Sigmoid colon (tissue), 7 donors: ENCODE data around the gene SPDYA. TPM values are rescaled to one million over a fixed set of nuclear protein-coding genes. Genes with fewer than 3 reads are reported as not detected.
A peak's percentile ranks its signal among the peaks of the same experiment; 100 is the strongest.

Experiments used
- DNase-seq: peaks from one replicate; pipeline ENCODE4 v3.0.0-alpha.2; 2019
- H3K27ac ChIP-seq, 4 donors: fragments of 200-600 bp; sonication (generic); one replicate each; pipeline ENCODE4 v1.5.1; 2016 to 2019; ENCODE audit warnings: mild to moderate bottlenecking in 1 of 4
- H3K27me3 ChIP-seq, 3 donors: fragments of 200-600 bp; sonication (generic); one replicate each; pipeline ENCODE4 v1.5.1; 2019; ENCODE audit warnings: mild to moderate bottlenecking in 1 of 3
- H3K36me3 ChIP-seq, 4 donors: fragments of 200-600 bp; sonication (generic); one replicate each; pipeline ENCODE4 v1.5.1; 2016 to 2019
- H3K4me1 ChIP-seq, 4 donors: fragments of 200-600 bp; sonication (generic); one replicate each; pipeline ENCODE4 v1.5.1; 2017 to 2019
- H3K4me3 ChIP-seq, 4 donors: fragments of 200-600 bp; sonication (generic); one replicate each; pipeline ENCODE4 v1.5.1; 2017 to 2019; ENCODE audit warnings: mild to moderate bottlenecking in 2 of 4, moderate library complexity in 1 of 4
- H3K9me3 ChIP-seq, 4 donors: fragments of 200-600 bp in 3 of 4; sonication (generic) in 3 of 4; one replicate each; pipeline versions ENCODE4 v1.5.1 to v1.6.1; 2013 to 2019
- EP300 ChIP-seq, 4 donors: sonication (generic); formaldehyde crosslinking; IDR thresholded peaks; one replicate each; pipeline ENCODE4 v1.6.1; 2017; ENCODE audit warnings: antibody characterized with exemption in 4 of 4
- POLR2A ChIP-seq, 2 donors: fragments of 450-650 bp; IDR thresholded peaks; one replicate each; pipeline ENCODE4 v1.6.1; 2016; ENCODE audit warnings: antibody characterized with exemption in 2 of 2, mild to moderate bottlenecking in 2 of 2, moderate library complexity in 2 of 2
- POLR2AphosphoS5 ChIP-seq, 4 donors: sonication (generic); formaldehyde crosslinking; IDR thresholded peaks; one replicate each; pipeline ENCODE4 v1.6.1; 2017; ENCODE audit warnings: antibody characterized with exemption in 4 of 4
- WGBS, 2 donors: extraction: QIAGEN DNeasy Blood & Tissue Kit; methylation state at CpG; one replicate each; pipeline ENCODE4 v1.1.7; 2013; 5-methylcytosine and 5-hydroxymethylcytosine counted together
- intact Hi-C: fragments of 100-400 bp; cut with DNase I; formaldehyde crosslinking; loops from one replicate; pipeline ENCODE4 v1.15.1; 2023
- polyA plus RNA-seq, 3 donors: library from polyadenylated mRNA; stranded (reverse); fragments of 200-250 nt; gene quantifications; one replicate each; pipeline ENCODE4 v1.2.3, GENCODE V29; 2013
- total RNA-seq, 4 donors: library from RNA; depleted of rRNA; stranded (reverse); fragments of >200 nt; gene quantifications; one replicate each; pipeline ENCODE4 v1.1.0, GENCODE V29; 2016
- TF ChIP-seq, protein P1 (sequence below), 4 experiments: fragments of 450-650 bp in 3 of 4; fragments of 200-600 bp in 1 of 4; IDR thresholded peaks; one replicate each; pipeline ENCODE4 v1.5.1; 2016 to 2019; ENCODE audit warnings: antibody characterized with exemption in 4 of 4, mild to moderate bottlenecking in 3 of 4, moderate library complexity in 2 of 4
- donor health status: healthy with polysubstance abuse.
- donor health status: Bipolar disorder and iron deficiency.
- donor health status: healthy.

The SPDYA gene
- total and polyA plus RNA-seq, 7 donors: 0.13 to 2.2 (median 1.0) TPM; not detected in 1

DNA sequence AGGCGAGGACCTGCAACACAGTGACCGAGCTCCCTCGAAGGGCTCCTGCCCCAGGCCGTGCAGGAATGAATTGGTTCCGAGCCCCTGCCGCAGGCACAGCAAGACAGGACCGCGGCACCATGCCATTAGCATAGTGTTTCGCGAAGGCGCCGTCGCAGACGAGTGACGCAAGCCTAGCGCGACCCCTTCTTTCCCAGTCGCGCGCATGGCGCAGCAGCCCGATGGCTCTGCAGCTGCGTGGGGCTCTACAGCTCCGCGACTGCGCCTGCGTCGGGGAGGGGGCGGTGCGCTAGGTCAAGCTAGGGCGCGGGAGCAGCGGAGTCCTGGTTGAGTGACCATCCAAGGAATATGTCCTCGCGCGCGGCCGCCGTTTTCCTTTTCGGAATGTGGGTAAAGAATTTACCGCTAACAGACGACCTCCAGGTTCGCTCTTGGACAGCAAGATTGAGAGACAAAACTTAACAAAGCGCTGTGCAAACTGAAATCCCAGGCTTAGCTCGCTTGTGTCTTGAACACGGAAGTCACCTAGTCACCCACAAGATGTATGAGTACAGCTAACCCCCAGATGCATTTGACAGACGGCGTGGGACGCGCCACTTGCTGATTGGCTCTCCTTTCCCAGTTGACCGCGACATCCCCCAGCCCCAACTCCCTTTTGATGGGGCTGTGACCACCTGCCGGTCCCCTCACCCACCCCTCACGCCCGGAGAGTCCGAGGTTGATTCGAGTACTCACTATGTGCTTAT lies 59.7 kb downstream of the SPDYA start, which contains the start of gene TRMT61B:
TSS of gene TRMT61B (minus strand) at position 164 of the 746 bp plus-strand sequence. CDS start at position 132, 32 bp downstream.
- DNase-seq: peak; percentile 97
- H3K9me3 ChIP-seq: no peaks in the 10 kb centered on the region
- peak; percentile 76 to 93 (median 88) for TF ChIP-seq POLR2AphosphoS5 (IDR thresholded peaks at IDR 0.05)
- TF ChIP-seq POLR2A (IDR thresholded peaks at IDR 0.05): peak; percentile 9 to 58
- TF ChIP-seq, protein P1, sequence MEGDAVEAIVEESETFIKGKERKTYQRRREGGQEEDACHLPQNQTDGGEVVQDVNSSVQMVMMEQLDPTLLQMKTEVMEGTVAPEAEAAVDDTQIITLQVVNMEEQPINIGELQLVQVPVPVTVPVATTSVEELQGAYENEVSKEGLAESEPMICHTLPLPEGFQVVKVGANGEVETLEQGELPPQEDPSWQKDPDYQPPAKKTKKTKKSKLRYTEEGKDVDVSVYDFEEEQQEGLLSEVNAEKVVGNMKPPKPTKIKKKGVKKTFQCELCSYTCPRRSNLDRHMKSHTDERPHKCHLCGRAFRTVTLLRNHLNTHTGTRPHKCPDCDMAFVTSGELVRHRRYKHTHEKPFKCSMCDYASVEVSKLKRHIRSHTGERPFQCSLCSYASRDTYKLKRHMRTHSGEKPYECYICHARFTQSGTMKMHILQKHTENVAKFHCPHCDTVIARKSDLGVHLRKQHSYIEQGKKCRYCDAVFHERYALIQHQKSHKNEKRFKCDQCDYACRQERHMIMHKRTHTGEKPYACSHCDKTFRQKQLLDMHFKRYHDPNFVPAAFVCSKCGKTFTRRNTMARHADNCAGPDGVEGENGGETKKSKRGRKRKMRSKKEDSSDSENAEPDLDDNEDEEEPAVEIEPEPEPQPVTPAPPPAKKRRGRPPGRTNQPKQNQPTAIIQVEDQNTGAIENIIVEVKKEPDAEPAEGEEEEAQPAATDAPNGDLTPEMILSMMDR (IDR thresholded peaks at IDR 0.05): no peak
- TF ChIP-seq EP300 (IDR thresholded peaks at IDR 0.05): peak in 2 of 4 donors; percentile 12 to 64
- peak within 1 kb of the TSS; percentile 75 to 93 (median 89) for H3K4me3 ChIP-seq
- no peaks in the 10 kb centered on the region for H3K27me3 ChIP-seq
- no peaks in the 10 kb centered on the region for H3K36me3 ChIP-seq
- H3K27ac ChIP-seq: peak within 1 kb of the TSS; percentile 81 to 88 (median 84)
- intact Hi-C loops: loop anchor here (1.0 to 5.0 kb wide), 3 partner anchors 24 to 118 kb away; partner anchors contain the start of genes PPP1CB, SPDYA and WDR43
- H3K4me1 ChIP-seq: peaks cover 0 to 41% (median 29%) of the 10 kb centered on the region in 4 donors
- WGBS, 2 donors: 0% methylated on average over 57 of the region's 57 CpGs

GRCh38 chr2:28871620-28872019 lies 61.0 kb downstream of the SPDYA start:
- Histone ChIP-seq H3K27me3 (no peaks in the 10 kb centered on the region), H3K4me1 (peaks cover 0 to 36% (median 27%) of the 10 kb centered on the region in 4 donors), H3K36me3 (no peaks in the 10 kb centered on the region), H3K4me3 (no peak overlapping the region), H3K27ac (no peak overlapping the region), H3K9me3 (no peaks in the 10 kb centered on the region)
- no peak for DNase-seq
- intact Hi-C loops: loop anchor here (5.0 kb wide), 2 partner anchors 59 to 119 kb away; partner anchors contain the start of genes PPP1CB and SPDYA
- TF ChIP-seq, protein P1 (IDR thresholded peaks at IDR 0.05): no peak
- TF ChIP-seq POLR2A (IDR thresholded peaks at IDR 0.05) (no peak), EP300 (IDR thresholded peaks at IDR 0.05) (no peak)
- 78 to 86% methylated on average over 3 of the region's 3 CpGs for WGBS, 2 donors

DNA sequence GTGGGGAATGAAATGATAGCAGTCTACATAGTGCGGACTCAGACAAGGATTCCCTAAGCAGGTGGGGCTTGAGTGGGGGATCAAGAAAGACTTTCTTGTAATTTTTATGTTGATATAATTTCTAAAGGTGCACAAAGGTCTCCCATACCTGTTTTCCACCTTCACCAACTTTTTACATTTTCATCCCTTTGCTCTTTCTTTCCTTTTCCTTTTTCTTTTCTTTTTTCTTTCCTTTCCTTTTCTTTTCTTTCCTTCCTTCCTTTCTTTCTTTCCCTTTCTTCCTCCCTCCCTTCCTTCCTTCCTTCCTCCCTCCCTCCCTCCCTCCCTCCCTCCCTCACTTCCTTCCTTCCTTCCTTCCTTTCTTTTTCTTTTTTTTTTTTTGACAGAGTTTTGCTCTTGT lies 69.6 kb downstream of the SPDYA start:
- 83 to 91% methylated on average over 1 of the region's 1 CpG for WGBS, 2 donors
- intact Hi-C loops: no loop called here

DNA sequence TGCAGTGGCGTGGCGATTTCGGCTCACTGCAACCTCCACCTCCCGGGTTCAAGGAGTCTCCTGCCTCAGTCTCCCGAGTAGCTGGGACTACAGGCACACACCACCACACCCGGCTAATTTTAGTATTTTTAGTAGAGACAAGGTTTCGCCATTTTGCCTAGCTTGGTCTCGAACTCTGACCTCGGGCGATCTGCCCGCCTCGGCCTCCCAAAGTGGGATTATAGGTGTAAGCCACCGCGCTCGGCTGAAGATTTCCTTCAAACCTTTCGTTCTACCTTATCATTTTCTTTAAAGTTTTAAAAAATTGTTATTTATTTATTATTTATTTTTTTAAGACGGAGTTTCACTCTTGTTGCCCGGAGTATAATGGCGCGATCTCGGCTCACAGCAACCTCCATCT lies 82.9 kb downstream of the SPDYA start:
- no peak overlapping the region for H3K4me3 ChIP-seq
- no peaks in the 10 kb centered on the region for H3K36me3 ChIP-seq
- no peaks in the 10 kb centered on the region for H3K9me3 ChIP-seq
- WGBS, 2 donors: 95 to 96% methylated on average over 21 of the region's 21 CpGs
- no peak overlapping the region for H3K27ac ChIP-seq
- intact Hi-C loops: loop anchor here (10.0 kb wide), 1 partner anchor 329 kb away; no protein-coding TSS in a partner anchor
- DNase-seq: no peak
- H3K4me1 ChIP-seq: peaks cover 0 to 37% (median 27%) of the 10 kb centered on the region in 4 donors
- no peaks in the 10 kb centered on the region for H3K27me3 ChIP-seq
- no peak for TF ChIP-seq POLR2A (IDR thresholded peaks at IDR 0.05)
- no peak for TF ChIP-seq EP300 (IDR thresholded peaks at IDR 0.05)
- no peak for TF ChIP-seq POLR2AphosphoS5 (IDR thresholded peaks at IDR 0.05)
- TF ChIP-seq, protein P1 (IDR thresholded peaks at IDR 0.05): no peak

More for the DNA sequence above, 69.6 kb downstream of the SPDYA start:
- Histone ChIP-seq H3K27me3 (peaks cover 0 to 7% (median 0%) of the 10 kb centered on the region in 3 donors), H3K36me3 (no peaks in the 10 kb centered on the region), H3K9me3 (no peaks in the 10 kb centered on the region), H3K4me3 (no peak overlapping the region), H3K4me1 (no peaks in the 10 kb centered on the region), H3K27ac (no peak overlapping the region)
- no peak for TF ChIP-seq POLR2A (IDR thresholded peaks at IDR 0.05)
- no peak for DNase-seq

DNA sequence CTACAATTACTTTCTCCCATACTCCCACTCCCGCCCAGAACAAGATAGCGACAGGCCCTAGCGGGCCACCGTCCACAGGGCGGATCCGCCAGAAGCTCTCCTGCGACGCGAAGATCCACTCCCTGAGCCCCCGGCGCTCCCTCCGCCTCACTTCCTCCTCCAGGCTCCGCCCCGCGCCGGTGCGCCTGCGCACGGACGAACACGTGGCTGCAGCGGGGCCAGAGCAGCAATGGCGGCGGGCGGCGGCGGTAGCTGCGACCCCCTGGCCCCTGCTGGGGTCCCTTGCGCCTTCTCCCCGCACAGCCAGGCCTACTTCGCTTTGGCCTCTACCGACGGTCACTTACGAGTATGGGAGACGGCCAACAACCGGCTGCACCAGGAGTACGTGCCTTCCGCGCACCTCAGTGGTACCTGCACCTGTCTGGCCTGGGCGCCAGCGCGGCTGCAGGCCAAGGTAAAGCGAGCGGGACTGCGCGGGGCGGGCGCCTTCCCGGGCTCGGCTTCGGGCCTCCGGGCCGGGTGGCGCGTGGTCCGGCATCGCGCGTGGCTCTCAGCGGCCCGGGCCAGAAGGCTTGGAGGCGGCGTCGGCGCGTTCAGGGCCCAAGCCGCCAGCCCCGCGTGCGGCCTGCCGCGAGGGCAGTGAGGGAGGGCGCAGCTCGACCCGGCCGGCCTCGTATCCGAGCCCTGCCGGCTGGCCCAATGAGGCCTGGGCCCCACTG lies 84.0 kb downstream of the SPDYA start, which contains the start of gene WDR43:
TSS of gene WDR43 (plus strand) at position 198 of the 719 bp plus-strand sequence. CDS start at position 230, 32 bp downstream.
- TF ChIP-seq POLR2AphosphoS5 (IDR thresholded peaks at IDR 0.05) (peak; percentile 61 to 92 (median 87)), POLR2A (IDR thresholded peaks at IDR 0.05) (peak; percentile 43 to 55), EP300 (IDR thresholded peaks at IDR 0.05) (peak in 1 of 4 donors; percentile 20)
- TF ChIP-seq, protein P1 (IDR thresholded peaks at IDR 0.05): no peak
- intact Hi-C loops: loop anchor here (1.0 to 10.0 kb wide), 2 partner anchors 24 to 330 kb away; partner anchors contain the start of gene TRMT61B
- Histone ChIP-seq H3K9me3 (no peaks in the 10 kb centered on the region), H3K36me3 (no peaks in the 10 kb centered on the region), H3K4me1 (peaks cover 0 to 44% (median 32%) of the 10 kb centered on the region in 4 donors), H3K4me3 (peak within 1 kb of the TSS; percentile 75 to 100 (median 88)), H3K27ac (peak within 1 kb of the TSS; percentile 81 to 90 (median 84)), H3K27me3 (no peaks in the 10 kb centered on the region)
- WGBS, 2 donors: 0% methylated on average over 79 of the region's 79 CpGs
- peak; percentile 99 for DNase-seq
